ENCODE measurements around the gene TMEM132A.

DNA sequence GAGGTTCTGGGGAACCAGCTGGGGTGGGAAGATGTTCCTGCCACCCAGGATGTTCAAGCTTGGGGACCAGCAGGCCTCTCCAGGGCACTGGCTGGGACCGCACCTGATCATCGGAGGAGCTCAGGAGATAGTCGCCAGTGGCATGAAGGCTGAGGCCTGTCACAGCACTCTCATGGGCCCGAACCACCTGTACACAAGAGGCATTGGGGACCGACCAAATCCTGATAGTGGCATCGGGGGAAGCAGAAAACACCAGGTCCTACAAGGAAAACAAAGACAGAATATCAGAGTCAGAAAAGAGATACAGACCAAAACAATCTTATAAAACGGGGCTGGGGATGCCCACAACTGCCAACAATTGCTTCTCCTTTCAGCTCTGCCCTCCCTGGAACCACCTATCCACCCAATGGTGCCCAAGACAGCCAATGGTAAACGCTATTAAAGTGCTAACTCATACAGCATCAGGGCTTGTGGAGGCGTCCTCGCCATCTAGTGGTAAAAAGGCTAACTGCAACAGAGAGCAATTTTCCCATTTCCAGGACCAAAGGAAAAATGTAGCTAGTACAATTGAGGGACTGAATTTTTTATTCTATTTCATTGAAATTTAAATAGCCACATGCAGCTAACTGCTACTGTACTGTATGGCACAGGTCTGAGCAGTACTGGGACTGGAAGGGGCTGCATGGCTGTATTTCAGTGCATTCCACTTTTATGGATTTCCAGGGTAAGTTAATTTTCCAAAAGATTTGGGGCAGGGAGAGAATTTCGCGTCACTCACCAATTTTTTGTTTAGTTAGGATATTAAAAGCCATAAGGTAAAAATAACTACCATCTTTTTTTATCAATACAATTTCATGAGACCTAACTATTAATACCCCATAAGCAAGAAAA, 25.0 kb upstream of the TMEM132A start:
- TF ChIP-seq CBX2 (IDR thresholded peaks at IDR 0.05; ENCODE audit: insufficient read depth, low read length, poor library complexity, severe bottlenecking) (no peak), CHD2 (IDR thresholded peaks at IDR 0.05; ENCODE audit: low read depth, low read length) (no peak), FOXM1 (IDR thresholded peaks at IDR 0.05; ENCODE audit: low read depth) (no peak), FOXM1 (CRISPR knock-in tag; IDR thresholded peaks at IDR 0.05; ENCODE audit: low read depth) (no peak)
